GM21367 (cell line): ENCODE measurements around the gene WWC1.
"Not testable (repeated sequence)": the region's sequence is repeated elsewhere in the genome, so short reads cannot be mapped to it uniquely, and the experiment has no call there.

Experiments
- ATAC-seq: cut with Tn5 transposase; IDR thresholded peaks from one replicate; pipeline ENCODE4 v1.9.1; 2021; ENCODE audit not compliant: unreplicated experiment

The WWC1 gene

GRCh38 chr5:168329302-168329701 is 37.9 kb downstream of the WWC1 start:
- no peak for ATAC-seq

- ATAC-seq, result no peak
Measured at GRCh38 chr5:168332042-168332441, 40.6 kb downstream of the WWC1 start.

GRCh38 chr5:168334280-168334679 is 42.8 kb downstream of the WWC1 start:
- ATAC-seq, result no peak

GRCh38 chr5:168334695-168335094 is 43.2 kb downstream of the WWC1 start:
- no peak for ATAC-seq

GRCh38 chr5:168337361-168337760 is 45.9 kb downstream of the WWC1 start:
- no peak for ATAC-seq

- ATAC-seq, result no peak
Measured at GRCh38 chr5:168339109-168339771, 47.8 kb downstream of the WWC1 start.

GRCh38 chr5:168339772-168340140 is 48.3 kb downstream of the WWC1 start:
- ATAC-seq, result not testable (repeated sequence)

- no peak for ATAC-seq
Measured at GRCh38 chr5:168340487-168340886, 49.0 kb downstream of the WWC1 start.

- ATAC-seq, result no peak
Measured at GRCh38 chr5:168341178-168341577, 49.7 kb downstream of the WWC1 start.

- no peak for ATAC-seq
Measured at GRCh38 chr5:168342151-168342825, 50.8 kb downstream of the WWC1 start.

GRCh38 chr5:168342985-168343384 is 51.5 kb downstream of the WWC1 start:
- ATAC-seq, result no peak

GRCh38 chr5:168346417-168346816 is 55.0 kb downstream of the WWC1 start:
- ATAC-seq, result no peak

- peak; percentile 87 for ATAC-seq
Measured at GRCh38 chr5:168347368-168348083, 56.1 kb downstream of the WWC1 start.

- ATAC-seq, result no peak
Measured at GRCh38 chr5:168348084-168348414, 56.6 kb downstream of the WWC1 start.

- no peak for ATAC-seq
Measured at GRCh38 chr5:168350315-168350714, 58.9 kb downstream of the WWC1 start.

- ATAC-seq, result no peak
Measured at GRCh38 chr5:168353216-168353957, 61.9 kb downstream of the WWC1 start.

GRCh38 chr5:168354397-168354796 is 63.0 kb downstream of the WWC1 start:
- ATAC-seq, result no peak

GRCh38 chr5:168356171-168356570 is 64.7 kb downstream of the WWC1 start:
- no peak for ATAC-seq

GRCh38 chr5:168356592-168356991 is 65.1 kb downstream of the WWC1 start:
- no peak for ATAC-seq

GRCh38 chr5:168357876-168358275 is 66.4 kb downstream of the WWC1 start:
- ATAC-seq, result no peak

- no peak for ATAC-seq
Measured at GRCh38 chr5:168359820-168360460, 68.5 kb downstream of the WWC1 start.
